HG03045 (cell line): ENCODE measurements around the gene ZC2HC1C.

ENCODE experiments used
- ATAC-seq: cut with Tn5 transposase; IDR thresholded peaks from one replicate; pipeline ENCODE4 v1.9.1; 2021; ENCODE audit warnings: mild to moderate bottlenecking, moderate library complexity; ENCODE audit not compliant: unreplicated experiment

The ZC2HC1C gene

GRCh38 chr14:75128596-75128990 lies 59.2 kb downstream of the ZC2HC1C start:
- ATAC-seq, result no peak
